Measurements from ENCODE around the gene TNPO3.
A peak's percentile ranks its signal among the peaks of the same experiment; 100 is the strongest.

The TNPO3 gene

GRCh38 chr7:128937271-128937646 is 117.7 kb downstream of the TNPO3 start:
- no peak for DNase-seq

DNA sequence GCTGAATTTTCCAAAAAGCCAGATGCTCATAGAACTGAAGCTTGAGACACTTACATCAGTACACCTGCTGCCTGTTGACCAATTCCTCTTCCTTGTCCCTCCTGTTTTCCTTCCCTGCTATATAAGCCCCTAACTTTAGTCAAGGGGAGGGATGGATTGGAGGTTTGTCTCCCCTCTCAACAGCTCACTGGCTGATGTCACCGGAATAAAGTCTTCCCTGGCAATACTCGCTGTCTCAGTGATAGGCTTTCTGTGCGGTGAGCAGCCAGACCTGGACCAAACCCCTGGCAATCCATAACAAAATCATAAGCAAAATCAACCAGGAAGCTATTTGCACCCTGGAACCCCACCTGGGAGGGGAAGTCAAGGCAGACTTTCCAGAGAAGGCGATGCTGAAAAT is 118.1 kb downstream of the TNPO3 start:
- DNase-seq: no peak

DNA sequence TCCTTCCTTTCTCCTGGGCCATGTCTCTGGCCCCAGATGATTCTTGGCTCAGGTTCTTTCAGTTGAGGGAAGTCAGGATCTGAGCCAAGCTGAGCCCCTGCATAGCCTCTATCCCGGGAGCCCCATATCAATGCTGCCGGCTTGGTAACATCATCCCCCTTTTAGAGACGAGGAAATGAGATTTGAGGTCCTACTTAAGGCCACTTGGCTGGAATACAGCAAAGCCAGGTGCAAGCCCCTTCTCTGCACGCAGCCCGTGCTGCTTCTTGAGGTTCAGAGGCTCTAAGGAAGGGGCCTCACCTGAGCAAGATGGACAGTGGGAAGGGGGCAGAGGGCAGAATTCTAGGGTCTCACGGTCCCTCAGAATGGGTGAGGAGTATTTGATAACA is 119.6 kb downstream of the TNPO3 start:
- no peak for DNase-seq

- no peak for DNase-seq
Measured at GRCh38 chr7:128934361-128935341, 120.3 kb downstream of the TNPO3 start.

DNA sequence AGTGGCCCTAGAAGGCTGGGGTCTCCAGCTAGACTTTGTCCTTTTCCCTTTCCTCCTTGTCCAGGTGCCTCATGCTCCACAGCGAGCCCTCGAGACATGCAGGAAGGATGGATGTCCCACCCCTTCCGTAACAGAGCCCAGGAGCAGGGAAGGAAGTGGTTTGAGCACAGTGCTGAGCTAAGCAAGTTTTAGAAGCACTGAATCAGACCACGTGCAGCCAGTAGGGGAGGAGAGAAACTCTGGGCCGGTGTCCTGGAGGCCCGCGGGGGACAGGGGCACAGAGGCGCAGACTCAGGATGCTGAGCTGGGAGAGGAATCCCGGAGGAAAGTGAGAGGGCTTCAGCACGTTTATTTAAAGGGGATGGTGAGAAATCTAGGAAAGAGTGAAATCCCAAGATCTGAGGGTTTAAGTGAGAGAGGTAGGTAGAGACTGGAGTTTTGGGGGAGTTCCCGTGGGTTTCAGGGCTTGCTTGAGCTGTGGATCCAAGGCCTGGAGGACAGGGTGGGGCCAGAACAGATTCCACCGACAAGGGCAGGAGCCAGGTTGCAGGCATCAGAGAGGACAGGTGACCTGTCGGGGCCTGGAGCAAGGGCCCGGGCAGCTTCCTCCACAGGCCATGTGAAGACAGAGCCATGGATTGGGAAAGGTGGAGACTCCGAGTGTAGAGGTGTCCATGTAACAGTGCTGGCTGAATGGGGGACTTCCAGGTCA is 121.6 kb downstream of the TNPO3 start:
- peak; percentile 74 for DNase-seq

DNA sequence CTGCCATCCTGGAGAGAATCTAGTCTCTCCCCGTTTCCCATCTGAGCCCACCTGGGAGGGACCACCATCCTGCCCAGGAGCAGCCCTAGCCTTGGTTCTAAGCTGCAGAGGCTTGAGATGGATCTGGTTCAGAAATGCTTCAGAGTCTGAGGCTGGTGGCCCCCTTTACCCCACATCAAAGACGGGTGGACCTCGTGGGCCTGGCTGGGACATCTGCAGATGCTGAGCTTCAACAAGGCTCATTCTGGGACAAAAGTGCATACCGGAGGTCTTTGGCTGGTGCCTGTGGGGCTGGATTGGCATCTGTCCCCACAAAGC is 122.1 kb downstream of the TNPO3 start:
- no peak for DNase-seq

DNA sequence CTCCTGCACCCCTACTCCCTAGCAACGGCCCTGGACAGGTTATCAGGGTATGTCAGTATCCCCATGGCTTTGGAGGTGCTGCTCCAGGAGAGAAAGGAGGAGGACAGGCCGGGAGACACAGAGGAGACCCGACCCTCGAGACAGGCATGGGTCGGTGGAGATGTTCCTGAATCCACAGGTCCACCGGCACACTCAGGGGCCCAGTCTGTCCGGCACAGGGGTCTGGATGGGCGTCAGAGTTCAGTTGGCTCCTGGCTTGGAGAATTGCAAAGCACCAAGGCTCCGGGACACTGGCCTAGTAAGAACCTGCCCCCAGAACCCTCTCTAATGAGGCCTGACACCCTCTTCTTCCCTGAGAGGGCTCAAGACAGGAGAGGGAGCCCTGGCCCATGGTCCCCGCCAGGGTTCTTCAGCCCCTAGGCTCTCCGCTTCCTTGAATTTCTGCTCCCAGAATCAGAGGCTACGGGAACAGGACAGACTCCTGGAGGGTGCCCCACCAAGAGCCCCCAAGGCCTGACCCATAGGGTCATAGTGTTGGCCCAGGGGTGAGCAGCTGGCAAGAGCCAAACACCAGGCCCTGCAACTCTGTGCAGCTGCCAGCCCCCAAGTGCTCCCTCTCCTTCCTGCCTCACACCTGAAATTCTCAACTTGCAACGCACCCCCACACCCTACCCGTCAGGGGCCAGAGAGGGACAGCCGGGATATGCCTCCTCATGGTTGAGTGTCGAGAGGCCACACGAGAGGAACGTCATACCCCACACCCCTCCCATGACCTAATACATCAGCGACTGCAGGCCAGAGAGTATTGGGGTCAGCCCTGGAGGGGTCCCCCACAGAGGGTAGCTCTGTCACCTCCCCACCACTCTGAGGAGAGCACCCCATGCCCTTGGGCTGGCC is 122.7 kb downstream of the TNPO3 start:
- DNase-seq: no peak

DNA sequence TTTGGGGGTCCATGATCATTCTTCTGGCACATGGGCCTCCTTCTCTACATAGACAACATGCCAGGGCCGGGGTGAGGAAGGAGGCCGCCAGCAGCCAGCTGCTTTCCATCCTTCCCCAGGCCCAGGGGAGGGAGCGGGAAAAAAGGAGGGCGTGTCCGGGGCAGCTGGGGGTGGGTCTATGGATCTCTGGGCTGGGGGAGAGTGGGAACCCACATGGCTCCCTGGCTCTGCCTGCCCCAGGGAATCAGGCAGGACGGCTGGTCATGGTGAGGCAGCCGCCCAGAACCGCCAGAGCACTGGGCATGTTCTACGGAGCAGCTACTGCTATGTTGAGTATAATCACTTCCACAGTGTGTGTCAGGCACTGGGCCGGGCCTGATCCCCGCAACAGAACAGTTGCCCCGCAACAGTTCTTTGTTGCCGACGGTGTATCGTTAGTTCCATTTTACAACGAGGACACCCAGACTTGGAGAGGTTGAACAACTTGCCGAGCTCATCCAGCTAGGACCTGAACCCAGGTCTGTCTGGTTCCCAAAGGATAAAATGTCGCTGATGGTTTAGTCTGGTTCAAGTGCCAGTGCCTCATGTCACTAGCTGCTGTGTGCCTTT is 123.6 kb downstream of the TNPO3 start:
- no peak for DNase-seq

GRCh38 chr7:128928882-128929788 is 125.8 kb downstream of the TNPO3 start:
- no peak for DNase-seq

DNA sequence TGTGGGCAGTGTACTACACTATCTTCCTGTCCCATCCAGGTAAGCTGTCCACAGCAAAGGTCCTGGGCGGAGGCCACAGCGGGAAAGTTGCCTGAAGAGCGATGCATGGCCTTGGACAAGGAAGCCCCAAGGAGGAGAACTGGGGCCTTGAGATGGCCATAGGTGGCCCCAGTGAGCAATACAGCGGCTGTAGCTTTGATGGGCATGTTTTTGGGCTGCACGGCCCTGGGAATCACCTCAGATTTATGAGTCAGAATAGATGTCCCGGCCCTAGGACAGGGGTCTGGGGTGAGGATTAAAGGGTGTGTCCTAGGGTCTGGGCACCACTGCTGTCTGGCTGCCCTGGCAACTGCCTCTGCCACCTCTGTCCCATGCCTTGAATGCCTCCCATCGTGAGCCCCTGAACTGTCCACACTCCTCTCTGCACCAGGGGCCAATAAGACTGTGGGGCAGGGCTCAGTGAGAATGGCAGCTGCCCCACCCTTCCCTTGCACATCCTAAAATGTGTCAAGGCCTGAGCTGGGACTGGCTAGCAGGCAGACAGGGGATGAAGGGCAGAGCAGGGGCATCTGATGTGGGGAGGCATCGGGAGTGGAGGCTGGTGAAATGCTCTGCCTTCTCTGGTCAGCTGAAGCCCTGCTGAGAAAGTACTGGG is 126.6 kb downstream of the TNPO3 start:
- no peak for DNase-seq

DNA sequence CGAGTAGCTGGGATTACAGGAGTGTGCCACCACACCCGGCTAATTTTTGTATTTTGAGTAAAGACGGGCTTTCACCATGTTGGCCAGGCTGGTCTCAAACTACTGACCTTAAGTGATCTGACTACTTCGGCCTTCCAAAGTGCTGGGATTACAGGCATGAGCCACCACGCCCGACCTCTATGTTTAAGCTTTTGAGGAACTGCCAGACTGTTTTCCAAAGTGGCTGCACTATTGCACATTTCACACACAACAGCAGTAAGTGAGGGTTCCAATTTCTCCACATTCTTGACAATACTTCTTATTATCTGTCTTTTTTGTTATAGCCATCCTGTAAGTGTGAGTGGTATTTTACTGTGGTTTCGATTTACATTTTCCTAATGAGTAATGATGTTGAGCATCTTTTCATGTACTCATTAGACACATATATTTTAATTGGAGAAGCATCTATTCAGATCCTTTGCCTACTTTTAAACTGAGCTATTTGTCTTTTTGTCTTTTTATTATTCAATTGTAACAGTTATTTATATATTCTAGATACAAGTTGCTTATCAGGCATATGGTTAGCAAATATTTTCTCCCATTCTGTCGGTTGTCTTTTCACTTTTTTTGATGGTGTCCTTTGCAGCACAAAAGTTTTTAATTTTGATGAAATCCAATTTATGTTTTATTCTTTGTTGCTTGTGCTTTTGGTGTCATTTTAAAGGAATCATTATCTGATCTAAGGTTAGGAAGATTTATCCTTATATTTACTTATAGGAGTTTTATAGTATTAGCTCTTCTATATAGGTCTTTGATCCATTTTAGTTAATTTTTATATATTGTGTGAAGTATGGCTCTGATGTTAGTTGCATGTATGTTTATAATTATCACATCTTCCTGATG is 130.0 kb downstream of the TNPO3 start:
- no peak for DNase-seq

- DNase-seq: no peak
Measured at GRCh38 chr7:128923411-128923800, 131.5 kb downstream of the TNPO3 start.

DNA sequence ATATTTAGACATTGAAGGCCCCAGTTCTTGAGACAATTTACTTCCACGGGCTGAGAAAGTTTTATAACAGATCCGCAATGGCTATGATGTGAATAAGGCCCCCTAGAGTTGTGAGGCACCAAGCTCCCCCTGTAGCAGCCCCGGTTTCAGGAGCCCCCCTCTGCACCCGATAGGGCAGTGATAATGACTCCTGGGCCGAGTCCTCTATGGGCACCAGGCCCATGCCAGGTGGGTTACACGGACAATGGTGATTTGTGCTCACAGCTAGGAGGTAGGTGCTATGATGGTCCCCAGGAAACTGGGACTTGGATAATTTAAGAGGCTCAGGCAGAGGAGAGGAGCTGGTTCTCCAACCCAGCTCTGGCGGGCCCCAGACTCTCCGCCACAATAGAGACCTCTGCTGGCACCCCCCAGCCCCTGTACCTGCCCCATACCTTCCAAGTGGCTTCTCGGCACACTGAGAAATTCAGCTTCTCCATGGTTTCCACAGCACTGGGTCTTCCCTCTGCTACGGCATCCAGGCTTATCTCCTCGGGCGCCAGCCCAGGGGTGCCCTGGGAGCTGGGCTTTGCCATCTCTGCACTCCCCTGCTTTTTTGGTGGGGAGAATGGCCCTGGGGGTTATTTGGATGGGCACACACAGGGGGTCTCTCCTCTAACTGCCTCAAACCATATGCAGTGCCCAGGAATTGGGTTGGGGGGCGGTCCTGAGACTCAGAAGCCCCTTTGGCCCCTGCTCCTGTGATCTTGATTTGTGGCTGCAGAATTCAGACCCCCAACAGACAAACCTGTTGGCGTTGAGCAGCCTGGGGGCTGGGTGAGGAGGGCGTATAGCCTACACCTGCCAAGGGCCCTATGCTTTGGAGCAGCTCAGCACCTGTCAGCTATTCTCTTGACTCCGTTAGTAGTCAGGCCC is 132.2 kb downstream of the TNPO3 start:
- no peak for DNase-seq

GRCh38 chr7:128921866-128922440 is 133.0 kb downstream of the TNPO3 start:
- no peak for DNase-seq

DNA sequence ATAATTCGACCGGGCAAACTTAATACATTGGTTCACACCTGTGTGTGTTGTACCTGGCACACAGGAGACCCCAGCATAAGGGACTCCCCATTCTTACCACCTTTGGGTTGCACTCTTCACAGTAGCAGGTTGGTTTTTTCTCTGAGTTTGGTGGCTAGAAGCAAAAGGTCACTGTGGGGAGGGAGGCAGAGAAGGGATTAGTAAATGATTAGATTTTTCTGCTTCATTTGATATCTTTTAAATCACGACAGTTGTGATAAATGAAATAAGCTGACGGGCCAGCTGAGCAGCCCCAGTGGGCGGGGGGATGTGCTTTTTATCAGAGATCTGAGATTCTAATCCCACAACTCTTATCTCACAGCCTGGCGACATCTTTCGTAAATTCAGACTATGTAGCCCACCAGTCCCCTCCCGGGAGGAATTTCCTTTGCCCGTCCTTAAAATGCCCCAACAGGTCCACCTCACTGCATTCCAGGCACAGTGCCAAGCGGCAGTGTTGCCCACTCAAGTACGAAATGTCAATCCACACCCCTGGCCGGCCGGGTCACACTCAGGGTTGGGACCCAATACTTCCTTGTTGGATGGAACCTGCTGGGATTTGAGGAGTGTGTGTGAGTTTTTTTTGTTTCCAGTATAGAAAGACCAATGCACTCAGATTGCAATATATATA is 133.9 kb downstream of the TNPO3 start:
- DNase-seq: no peak

GRCh38 chr7:128919881-128920799 is 134.8 kb downstream of the TNPO3 start:
- DNase-seq: no peak

- no peak for DNase-seq
Measured at GRCh38 chr7:128919241-128919640, 135.7 kb downstream of the TNPO3 start.

Measured in GDM1 (cell line).